Measurements from ENCODE around the gene CORIN.

The CORIN gene

GRCh38 chr4:47642985-47643760 lies 194.7 kb downstream of the CORIN start:
- DNase-seq (ENCODE audit: low spot score), result peak; percentile 72

- no peak for DNase-seq (ENCODE audit: low spot score)
These were observed 195.6 kb downstream of the CORIN start for GRCh38 chr4:47642191-47642830.

GRCh38 chr4:47641755-47642154 lies 196.1 kb downstream of the CORIN start:
- DNase-seq (ENCODE audit: low spot score), result no peak

- DNase-seq (ENCODE audit: low spot score), result no peak
These were observed 197.0 kb downstream of the CORIN start for GRCh38 chr4:47640911-47641310.

GRCh38 chr4:47639531-47639930 lies 198.3 kb downstream of the CORIN start:
- DNase-seq (ENCODE audit: low spot score), result no peak

- DNase-seq (ENCODE audit: low spot score), result no peak
These were observed 206.7 kb downstream of the CORIN start for GRCh38 chr4:47631161-47631560.

- no peak for DNase-seq (ENCODE audit: low spot score)
These were observed 213.8 kb downstream of the CORIN start for GRCh38 chr4:47624031-47624441.

GRCh38 chr4:47621181-47621580 lies 216.7 kb downstream of the CORIN start:
- no peak for DNase-seq (ENCODE audit: low spot score)

GRCh38 chr4:47619691-47620090 lies 218.2 kb downstream of the CORIN start:
- DNase-seq (ENCODE audit: low spot score), result no peak

- no peak for DNase-seq (ENCODE audit: low spot score)
These were observed 220.3 kb downstream of the CORIN start for GRCh38 chr4:47617607-47618006.

- no peak for DNase-seq (ENCODE audit: low spot score)
These were observed 222.5 kb downstream of the CORIN start for GRCh38 chr4:47615385-47615784.

- DNase-seq (ENCODE audit: low spot score), result no peak
These were observed 225.5 kb downstream of the CORIN start for GRCh38 chr4:47612116-47613023.

- no peak for DNase-seq (ENCODE audit: low spot score)
These were observed 231.4 kb downstream of the CORIN start for GRCh38 chr4:47606482-47606881.

GRCh38 chr4:47598896-47599295 lies 239.0 kb downstream of the CORIN start:
- no peak for DNase-seq (ENCODE audit: low spot score)

- no peak for DNase-seq (ENCODE audit: low spot score)
These were observed 239.5 kb downstream of the CORIN start for GRCh38 chr4:47598320-47598719.

GRCh38 chr4:47597696-47598095 lies 240.2 kb downstream of the CORIN start:
- no peak for DNase-seq (ENCODE audit: low spot score)

GRCh38 chr4:47590325-47590724 lies 247.5 kb downstream of the CORIN start:
- no peak for DNase-seq (ENCODE audit: low spot score)

- no peak for DNase-seq (ENCODE audit: low spot score)
These were observed 258.6 kb downstream of the CORIN start for GRCh38 chr4:47579235-47579634.

- no peak for DNase-seq (ENCODE audit: low spot score)
These were observed 259.9 kb downstream of the CORIN start for GRCh38 chr4:47577779-47578553.

- DNase-seq (ENCODE audit: low spot score), result peak; percentile 54
These were observed 264.9 kb downstream of the CORIN start for GRCh38 chr4:47572981-47573380.

GRCh38 chr4:47570816-47571215 lies 267.1 kb downstream of the CORIN start:
- DNase-seq (ENCODE audit: low spot score), result no peak

GRCh38 chr4:47567511-47567910 lies 270.4 kb downstream of the CORIN start:
- no peak for DNase-seq (ENCODE audit: low spot score)

All from Ammon's horn (tissue), 1 donor.